ENCODE results near the gene RBM12. TPM values are rescaled to one million over a fixed set of nuclear protein-coding genes. Genes with fewer than 3 reads are reported as not detected.

Gene RBM12
- total RNA-seq, 6 experiments from 2014 or later = 61.5 to 85.3 (median 78.7) TPM

DNA sequence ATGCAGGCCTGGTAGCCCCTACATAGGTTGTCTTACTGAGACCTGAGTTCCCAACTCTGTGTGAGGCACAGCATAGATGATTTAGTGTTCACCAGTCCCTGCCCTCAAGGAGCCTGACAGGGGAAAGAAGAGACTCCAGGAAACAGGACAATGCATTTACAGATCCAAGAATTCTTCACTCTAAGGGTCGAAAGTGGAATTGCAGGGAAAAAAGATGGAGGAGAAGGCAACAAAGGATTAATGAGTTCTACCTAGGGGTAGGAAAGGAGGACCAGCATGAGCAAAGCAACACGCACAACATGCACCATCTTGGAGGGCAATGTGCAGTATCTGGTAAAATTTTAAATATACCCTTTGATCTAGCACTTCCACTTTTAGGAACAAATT is 43.1 kb downstream of the RBM12 start:
- TF ChIP-seq, protein P1, sequence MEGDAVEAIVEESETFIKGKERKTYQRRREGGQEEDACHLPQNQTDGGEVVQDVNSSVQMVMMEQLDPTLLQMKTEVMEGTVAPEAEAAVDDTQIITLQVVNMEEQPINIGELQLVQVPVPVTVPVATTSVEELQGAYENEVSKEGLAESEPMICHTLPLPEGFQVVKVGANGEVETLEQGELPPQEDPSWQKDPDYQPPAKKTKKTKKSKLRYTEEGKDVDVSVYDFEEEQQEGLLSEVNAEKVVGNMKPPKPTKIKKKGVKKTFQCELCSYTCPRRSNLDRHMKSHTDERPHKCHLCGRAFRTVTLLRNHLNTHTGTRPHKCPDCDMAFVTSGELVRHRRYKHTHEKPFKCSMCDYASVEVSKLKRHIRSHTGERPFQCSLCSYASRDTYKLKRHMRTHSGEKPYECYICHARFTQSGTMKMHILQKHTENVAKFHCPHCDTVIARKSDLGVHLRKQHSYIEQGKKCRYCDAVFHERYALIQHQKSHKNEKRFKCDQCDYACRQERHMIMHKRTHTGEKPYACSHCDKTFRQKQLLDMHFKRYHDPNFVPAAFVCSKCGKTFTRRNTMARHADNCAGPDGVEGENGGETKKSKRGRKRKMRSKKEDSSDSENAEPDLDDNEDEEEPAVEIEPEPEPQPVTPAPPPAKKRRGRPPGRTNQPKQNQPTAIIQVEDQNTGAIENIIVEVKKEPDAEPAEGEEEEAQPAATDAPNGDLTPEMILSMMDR (IDR thresholded peaks at IDR 0.05) = peak; percentile 44
- Mint-ChIP-seq H3K9me3 (no peaks in the 10 kb centered on the region), H3K27me3 (ENCODE audit: insufficient read depth) (peaks cover 11% of the 10 kb centered on the region), H3K4me3 (no peak overlapping the region), H3K4me1 (ENCODE audit: low read depth) (peaks cover 32% of the 10 kb centered on the region), H3K27ac (no peak overlapping the region), H3K36me3 (ENCODE audit: low read depth) (peaks cover 9% of the 10 kb centered on the region)
- no peak for DNase-seq

DNA sequence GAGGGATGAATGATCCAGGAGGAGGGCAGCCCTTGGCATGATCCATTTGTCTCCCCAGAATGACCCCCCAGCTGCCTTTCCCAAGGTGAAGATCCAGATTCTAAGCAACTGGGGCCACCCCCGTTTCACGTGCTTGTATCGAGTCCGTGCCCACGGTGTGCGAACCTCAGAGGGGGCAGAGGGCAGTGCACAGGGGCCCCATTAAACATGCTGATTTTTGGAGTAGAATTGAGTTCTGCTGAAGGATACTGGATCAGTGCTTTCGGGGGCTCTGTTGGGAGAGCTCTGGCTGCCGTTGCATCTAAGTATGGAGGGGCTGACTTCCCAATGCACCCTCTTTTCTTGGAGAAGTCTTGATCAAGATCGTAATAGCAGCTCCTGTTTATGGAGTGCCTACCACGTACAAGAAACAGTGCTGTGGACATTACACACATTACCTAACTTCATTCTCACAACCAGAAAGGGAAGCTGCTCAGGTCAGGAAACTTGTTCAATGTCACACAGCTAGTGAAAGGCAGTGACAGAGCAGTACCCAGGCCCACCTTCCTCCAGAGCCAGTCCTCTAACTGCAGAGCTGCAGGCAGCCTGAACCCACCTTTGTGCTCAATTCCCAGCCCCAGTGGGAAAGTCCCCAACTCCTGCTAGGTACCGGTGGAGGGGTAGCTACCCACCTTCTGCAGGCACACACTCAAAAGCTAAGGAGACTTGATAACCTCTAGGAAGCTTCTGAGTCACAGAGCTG is 43.7 kb downstream of the RBM12 start:
- peaks cover 7% of the 10 kb centered on the region for H3K36me3 Mint-ChIP-seq (ENCODE audit: low read depth)
- H3K4me3 Mint-ChIP-seq = no peak overlapping the region
- H3K4me1 Mint-ChIP-seq (ENCODE audit: low read depth) = peaks cover 31% of the 10 kb centered on the region
- DNase-seq = no peak
- TF ChIP-seq, protein P1 (IDR thresholded peaks at IDR 0.05) = no peak
- H3K9me3 Mint-ChIP-seq = no peaks in the 10 kb centered on the region
- H3K27ac Mint-ChIP-seq = no peak overlapping the region
- H3K27me3 Mint-ChIP-seq (ENCODE audit: insufficient read depth) = peaks cover 13% of the 10 kb centered on the region

GRCh38 chr20:35619196-35620095 is 45.3 kb downstream of the RBM12 start:
- H3K27ac Mint-ChIP-seq = peak overlapping the region; percentile 55
- peaks cover 28% of the 10 kb centered on the region for H3K4me1 Mint-ChIP-seq (ENCODE audit: low read depth)
- peaks cover 13% of the 10 kb centered on the region for H3K27me3 Mint-ChIP-seq (ENCODE audit: insufficient read depth)
- H3K4me3 Mint-ChIP-seq = peak overlapping the region; percentile 89
- H3K36me3 Mint-ChIP-seq (ENCODE audit: low read depth) = no peaks in the 10 kb centered on the region; the same call in 1 of the 2 replicates
- TF ChIP-seq, protein P1 (IDR thresholded peaks at IDR 0.05) = peak; percentile 72
- H3K9me3 Mint-ChIP-seq = no peaks in the 10 kb centered on the region
- peak; percentile 74 for DNase-seq

DNA sequence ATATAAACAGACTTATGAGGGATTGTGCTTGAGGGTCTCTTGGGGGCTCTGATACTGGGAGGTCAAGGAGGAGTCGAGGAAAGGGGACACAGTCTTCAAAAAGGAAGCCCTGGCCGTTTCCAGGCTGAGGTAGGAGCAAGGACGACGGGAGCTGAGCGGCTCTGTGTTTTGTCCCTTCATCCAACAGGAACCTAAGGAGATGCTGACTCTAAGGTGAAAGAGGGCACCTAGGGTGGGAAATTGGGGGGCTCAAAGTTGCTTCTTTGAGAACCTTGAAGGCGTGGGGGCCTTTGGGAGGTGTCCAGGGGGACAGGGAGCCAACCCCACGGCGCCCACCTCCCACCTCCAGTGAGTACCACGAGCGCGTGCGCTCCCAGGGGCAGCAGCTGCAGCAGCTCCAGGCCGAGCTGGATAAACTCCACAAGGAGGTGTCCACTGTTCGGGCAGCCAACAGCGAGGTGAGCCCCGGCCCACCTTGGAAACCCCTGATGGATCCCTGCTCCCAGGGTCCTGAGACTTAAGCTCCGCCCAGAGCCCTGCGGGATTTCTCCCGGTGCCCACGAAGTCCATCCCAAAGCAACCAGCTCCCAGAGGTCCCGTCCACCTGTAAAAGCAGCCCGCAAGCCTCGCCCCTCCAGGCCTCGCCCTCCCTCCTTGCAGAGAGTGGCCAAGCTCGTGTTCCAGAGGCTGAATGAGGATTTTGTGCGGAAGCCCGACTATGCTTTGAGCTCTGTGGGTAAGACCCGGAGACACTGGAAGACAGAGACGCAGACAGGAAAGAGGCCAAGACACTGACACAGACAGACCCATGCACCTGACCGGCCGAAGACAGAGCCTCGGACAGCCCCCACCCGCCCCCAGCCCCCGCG is 46.2 kb downstream of the RBM12 start:
- H3K4me3 Mint-ChIP-seq = peak overlapping the region; percentile 89
- peak; percentile 6 for DNase-seq
- H3K4me1 Mint-ChIP-seq (ENCODE audit: low read depth) = peaks cover 28% of the 10 kb centered on the region
- no peaks in the 10 kb centered on the region for H3K9me3 Mint-ChIP-seq
- H3K27me3 Mint-ChIP-seq (ENCODE audit: insufficient read depth) = peaks cover 13% of the 10 kb centered on the region
- no peaks in the 10 kb centered on the region; the same call in 1 of the 2 replicates for H3K36me3 Mint-ChIP-seq (ENCODE audit: low read depth)
- peak overlapping the region; percentile 97 for H3K27ac Mint-ChIP-seq
- TF ChIP-seq, protein P1 (IDR thresholded peaks at IDR 0.05) = no peak
